Islet of Langerhans (tissue), 1 donor: ENCODE measurements around the gene PREX1.
"Not testable (repeated sequence)": the region's sequence is repeated elsewhere in the genome, so short reads cannot be mapped to it uniquely, and the experiment has no call there.

Experiments
- FAIRE-seq: peaks from one replicate; lab custom pipeline; 2011; peaks lifted over from hg19 to GRCh38; lab: Jason Lieb, UNC

The PREX1 gene

DNA sequence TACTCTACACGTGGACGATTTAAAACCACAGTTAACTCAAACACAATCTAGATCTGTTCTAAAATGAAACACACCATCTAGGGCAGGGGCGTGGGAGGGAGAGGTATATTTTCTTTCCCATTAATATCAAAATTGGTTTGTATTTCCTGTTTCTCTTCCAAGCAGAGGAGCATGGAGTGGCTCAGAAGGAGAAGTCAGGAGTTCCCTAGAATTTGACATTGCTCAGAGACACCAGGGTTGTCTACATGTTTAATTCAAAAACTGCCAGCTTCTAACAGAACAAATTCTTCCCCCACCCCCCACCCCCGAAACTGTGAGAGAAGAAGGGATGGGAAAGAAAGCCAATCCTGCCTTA, 2.3 kb downstream of the PREX1 start:
- FAIRE-seq = no peak

DNA sequence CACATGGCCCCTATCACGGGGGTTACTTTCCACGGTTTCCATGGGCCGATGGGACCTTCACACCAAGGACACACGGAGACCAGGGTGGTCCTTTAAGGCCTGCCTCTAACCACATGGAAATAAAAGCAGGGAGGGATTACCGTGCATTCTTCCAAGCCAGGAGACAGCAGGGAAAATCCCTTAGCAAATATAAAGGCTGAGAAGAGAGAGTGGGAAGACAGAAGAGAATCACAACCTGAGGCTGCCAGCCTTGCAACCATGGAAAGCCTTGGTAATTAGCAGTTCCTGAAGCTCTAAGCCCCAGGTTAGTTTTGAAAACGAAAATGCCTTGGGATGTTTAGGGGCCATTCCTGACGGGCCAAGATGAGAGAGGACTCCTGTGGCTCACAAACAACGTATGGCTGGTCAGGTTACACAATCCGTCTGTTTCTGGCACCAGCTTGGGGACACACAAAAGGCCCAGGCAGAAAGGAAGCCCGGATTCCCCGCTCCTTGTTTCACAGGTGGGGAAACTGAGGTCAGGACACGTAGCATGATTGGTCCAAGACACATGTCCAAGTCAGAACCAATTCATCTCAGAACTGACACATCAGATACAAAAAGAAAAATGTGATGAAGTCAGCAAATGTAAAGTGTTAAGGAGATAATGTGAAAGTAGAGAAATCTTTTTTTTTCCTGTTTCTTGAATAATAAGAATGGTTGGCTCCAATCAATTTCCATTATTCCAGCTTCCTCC, 2.8 kb downstream of the PREX1 start:
- no peak for FAIRE-seq

DNA sequence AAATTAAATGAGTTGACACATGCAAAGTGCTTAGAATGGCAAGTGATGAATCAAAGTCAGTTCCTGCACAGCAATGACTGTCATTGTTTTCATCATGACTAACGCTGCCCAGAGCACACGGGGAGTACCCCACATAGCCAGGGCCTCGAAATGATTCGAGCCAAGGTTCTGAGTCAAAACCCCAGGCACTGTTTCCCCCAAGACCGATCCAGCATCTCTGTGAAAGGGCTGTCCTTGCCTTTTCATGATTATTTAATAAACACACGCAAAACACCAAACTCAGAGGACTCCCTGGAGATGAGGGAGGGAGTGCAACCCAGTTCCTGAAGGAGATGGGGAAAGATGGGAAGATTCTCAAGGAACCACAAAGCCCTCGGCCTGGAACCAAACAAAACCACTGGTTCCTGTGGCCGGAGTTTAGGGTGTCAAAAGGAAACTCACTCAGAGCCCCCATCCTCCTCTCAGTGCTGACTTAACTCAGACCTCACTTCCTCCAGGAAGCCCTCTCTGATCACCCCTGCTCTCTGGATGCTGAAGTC, 3.8 kb downstream of the PREX1 start:
- FAIRE-seq = no peak

DNA sequence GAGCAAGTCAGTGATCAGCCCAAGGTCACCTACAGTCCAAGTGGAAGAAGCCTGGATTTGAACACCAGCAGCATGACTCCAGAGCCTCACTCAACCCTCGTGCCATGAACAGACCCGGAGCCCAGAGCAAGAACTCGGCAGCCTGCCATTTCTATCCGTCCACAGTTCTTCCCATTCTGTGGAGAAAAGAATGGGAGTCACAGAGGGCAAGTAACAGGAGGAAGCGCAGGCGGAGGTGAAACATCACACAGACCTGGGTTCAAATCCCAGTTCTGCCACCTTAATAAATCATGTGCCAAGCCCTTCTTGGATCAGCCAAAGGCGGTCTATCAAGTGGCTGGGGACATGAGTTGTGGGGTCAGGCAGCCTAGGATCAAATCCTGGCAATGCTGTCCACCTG, 4.3 kb downstream of the PREX1 start:
- no peak for FAIRE-seq

DNA sequence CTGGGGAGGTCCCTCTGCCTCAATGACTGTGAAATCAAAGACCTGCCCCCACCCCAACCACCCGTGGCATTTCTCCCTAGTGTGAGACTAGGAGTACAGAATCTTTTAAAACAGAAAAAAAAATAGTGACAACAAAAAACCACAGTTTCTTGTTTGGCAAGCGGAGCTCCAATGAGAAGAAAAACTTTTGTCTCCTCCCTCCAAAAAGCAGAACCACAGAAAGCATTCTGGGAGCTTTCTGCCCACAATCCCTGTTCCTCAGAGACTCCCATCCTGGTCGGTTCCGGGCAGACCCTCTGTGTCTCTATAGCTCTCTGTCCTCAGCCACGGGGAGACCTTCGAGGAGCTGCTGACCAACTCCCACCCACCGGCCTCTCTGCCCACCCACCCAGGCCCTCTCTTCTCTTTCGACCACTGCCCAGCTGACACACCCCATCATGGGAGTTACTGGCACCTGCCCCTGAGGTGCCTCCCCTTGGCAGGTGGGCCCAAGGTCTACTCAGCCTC, 4.9 kb downstream of the PREX1 start:
- FAIRE-seq = no peak

DNA sequence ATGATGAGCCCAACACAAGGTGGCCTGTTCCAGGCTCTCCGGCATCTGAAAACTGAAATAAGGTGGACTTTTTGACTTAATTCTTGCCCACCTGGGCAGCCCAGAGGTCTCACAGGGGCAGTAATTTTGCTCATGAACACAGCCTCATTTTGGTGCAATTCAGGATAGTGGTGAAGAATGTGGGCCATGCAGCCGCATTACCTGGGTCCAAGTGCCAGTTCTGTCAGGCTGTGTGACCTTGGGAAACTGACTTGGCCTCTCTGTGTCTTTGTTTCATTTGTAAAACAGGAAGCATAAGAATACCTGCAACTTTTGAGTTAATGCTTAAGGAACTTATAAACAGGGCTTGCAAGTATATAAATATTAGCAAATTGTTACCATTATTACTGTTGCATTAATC, 5.6 kb downstream of the PREX1 start:
- FAIRE-seq = no peak

DNA sequence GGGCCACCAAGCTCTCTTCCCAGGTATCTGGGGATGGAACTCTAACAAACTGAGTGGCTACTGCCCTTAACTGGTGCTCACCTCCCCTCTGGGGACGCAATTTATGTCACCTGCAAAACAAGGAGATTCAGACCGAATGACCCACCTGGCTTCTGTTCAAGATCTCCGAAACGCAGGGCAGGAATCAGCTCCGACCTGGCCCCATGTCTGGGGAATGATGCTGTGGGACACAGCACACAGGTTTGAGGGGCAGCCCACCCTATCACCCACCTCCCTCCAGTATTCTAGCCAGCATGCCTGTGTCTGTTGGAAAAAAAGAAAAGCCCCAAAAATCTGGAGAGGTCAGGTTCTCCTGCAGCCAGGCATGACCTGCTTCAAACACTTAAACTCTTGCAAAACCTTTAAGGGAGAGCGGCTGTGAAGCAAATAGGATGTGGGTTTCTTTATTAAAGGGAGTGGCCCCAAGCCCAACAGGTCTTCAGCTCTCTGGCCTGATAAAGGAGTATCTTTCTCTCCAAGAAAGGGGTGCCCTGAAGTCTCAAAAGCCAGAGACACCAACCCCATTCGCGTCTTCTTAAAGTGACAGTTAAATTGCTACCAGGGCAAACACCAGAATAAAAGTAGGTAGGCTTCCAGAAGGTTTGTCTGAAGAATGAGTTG, 6.4 kb downstream of the PREX1 start:
- no peak for FAIRE-seq

DNA sequence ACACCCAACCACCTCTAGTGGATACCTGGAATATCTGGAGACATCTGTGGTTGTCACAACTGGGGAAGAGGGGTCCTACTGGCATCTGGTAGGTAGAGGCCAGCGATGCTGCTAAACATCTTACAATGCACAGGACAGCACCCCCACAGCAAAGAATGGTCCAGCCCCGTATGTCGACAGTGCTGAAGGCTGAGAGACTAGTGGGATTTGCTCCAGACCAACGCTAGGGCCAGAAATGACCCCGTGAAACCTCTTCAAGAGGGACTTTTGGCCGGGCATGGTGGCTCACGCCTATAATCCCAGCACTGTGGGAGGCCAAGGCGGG, 7.2 kb downstream of the PREX1 start:
- no peak for FAIRE-seq

DNA sequence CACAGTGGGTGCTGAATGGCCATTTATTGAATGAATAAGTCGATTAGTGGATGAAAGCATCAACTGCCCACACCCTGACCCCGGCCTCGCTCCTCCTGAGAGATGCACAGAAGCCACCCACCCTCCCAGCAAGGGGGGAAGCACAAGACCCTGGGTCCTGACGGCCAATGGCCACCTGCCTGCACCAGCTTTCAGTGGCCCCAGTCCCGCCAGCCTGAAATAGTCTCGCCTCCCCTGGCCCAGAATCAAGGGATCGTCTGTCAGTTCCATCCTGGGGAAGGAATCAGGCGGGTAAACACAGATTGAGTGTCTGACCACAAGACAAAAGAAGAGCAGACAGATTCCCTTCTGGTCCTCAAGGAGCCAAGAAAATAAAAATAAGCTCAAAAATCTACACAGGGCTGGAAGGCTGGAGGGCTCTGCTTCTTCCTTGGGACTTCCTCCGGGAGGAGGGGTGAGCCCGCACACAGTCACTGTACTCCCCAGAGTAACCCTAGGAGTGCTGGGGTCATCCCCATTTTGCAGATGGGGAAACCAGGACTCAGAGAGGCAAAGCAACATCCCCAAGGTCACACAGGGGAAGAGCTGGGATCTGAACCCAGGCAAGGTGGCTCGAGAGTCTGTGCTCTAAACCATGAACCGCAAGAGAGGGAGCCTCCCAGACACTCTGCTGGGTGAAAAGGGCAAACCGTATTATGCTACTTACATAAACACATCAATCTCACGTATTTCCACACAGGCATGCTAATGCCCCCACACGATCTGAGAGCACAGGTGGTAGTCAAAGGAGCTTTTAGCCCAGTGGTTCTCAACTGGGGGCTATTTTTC, 7.8 kb downstream of the PREX1 start:
- FAIRE-seq = no peak

DNA sequence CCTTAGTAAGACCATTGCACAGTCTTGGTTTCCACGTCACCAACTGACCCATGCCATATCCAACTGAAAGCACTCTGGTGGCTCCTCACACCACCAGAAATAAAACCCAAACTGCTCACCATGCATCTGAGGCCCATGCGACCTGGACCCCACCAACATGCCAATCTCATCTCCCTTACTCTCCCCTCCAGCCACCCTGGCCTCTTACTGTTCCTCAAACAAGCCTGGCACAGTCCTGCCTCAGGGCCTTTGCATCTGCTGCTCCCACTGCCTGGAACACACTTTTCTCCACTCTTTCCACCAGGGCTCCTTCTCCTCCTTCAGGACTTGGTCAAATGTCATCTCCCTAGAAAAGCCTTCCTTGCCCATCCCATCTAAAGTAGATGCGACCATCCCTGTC, 8.7 kb downstream of the PREX1 start:
- FAIRE-seq = no peak

DNA sequence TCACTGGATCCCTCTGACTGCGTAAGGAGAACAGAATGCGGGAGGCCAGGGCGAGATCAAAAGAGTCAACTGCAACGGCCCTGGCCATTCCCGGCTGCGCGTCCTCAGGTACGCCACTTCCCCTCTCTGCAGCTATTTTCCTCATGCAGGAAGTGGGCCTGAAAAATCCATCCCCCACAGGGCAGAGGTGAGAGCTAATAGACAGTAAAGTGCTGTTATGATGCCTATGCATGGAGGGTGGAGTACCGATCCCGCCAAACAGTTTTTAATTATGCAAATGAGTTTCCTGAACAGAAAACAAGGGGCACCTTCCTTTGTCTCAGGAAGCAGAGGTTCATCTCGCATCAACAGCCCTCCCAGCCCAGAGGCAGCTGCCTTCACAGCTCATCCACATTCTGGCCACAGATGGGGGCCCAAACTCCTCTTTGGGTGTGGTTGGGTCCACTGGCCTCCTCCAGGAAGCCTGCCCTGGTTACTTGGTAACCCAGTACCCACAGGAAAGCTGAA, 9.3 kb downstream of the PREX1 start:
- FAIRE-seq = no peak

DNA sequence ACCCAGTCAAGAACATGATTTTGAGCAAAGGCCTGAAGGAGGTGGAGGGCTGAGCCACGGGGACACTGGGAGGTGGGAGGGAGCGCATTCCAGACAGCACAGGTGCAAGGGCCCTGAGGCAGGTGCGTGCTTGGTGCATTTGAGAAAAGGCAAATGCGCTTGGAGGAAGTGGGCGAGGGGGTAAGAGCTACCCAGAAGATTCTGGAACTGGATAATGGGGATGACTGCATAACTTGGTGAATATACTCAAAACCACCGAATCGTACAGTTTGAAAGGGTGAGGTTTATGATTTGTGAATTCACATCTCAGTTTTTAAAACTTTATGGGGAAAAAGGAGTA, 9.8 kb downstream of the PREX1 start:
- FAIRE-seq = no peak

DNA sequence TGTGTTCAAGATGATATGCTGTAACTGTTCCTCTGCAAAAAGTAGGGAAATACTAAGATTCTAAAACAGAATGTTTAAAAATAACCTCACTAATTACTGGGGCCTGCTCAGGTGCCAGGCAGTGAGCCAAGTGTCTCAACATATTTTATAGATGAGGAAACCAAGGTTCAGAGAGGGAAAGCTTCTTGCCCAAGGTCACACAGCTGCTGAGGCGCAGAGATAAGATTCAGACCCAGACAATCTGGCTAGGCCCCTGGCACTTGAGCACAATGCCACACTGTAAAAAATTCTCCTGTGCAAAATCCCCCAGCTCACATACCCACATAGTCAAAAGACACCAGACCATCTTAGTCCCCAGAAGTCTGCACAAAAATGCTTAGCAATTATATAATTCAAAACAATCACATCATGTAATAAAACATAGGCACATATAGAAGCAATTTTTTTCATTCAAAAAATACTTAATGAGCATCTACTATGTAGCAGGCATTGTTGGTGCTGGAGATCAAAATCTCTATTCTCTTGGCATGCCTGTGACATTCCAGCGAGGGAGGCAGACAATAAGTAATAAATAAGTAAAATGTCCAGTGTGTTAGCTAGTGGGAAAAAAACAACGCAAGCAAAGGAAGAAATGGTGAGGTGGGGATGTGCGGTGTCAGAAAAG, 10.3 kb downstream of the PREX1 start:
- FAIRE-seq = no peak

DNA sequence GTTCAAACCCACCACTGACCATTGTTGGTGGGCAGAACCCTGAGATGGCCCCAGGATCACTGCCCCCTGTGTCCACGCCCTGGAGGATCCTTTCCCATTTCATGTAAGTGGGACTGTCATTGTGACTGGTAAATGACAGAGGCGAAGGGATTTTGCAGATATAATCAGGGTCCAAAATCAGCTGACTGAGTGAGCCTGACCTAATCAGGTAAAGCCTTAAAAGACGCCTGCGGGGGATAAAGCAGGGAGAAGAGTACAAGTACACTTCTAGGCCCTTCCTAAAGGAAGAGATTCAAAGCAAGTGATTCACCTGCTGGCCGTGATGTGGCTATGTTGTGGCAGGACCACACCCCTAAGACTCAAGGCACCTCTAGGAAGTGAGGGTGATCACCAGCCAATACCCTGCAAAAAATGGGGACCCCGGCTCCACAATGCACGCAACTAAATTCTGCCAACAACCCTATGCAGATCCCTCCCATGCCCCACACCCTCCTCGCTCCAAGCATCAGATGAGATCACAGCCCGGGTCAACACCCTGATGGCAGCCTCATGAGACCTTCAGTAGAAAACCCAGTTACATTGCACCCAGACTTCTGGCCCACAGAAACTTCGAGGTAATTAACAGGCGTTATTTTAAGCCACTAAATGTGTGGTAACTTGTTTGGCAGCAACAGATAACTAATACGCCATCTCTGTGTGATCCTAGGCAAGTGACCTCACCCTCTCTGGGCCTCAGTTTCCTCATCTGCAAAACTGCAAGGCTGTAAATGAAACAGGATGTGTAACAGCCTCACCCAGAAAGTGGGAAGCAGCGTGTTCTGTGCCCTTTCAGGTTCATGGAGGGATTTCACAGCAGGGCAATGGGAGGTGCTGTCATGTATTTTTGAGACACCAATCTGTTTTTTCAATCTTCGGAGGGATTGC, 11.3 kb downstream of the PREX1 start:
- FAIRE-seq = no peak

DNA sequence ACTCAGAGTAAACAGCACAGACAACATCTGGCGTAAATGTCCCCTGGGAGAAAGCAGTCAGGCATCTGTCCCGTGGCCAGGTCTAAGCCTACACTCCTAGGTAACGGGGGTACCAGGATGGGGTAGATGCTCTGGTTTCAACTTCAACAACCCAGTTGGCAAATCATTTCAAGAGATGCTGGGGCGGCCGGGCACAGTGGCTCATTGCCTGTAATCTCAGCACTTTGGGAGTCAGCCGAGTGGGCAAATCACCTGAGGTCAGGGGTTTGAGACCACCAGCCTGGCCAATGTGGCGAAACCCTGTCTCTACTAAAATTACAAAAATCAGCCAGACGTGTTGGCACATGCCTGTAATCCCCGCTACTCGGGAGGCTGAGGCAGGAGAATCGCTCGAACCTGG, 12.3 kb downstream of the PREX1 start:
- no peak for FAIRE-seq

DNA sequence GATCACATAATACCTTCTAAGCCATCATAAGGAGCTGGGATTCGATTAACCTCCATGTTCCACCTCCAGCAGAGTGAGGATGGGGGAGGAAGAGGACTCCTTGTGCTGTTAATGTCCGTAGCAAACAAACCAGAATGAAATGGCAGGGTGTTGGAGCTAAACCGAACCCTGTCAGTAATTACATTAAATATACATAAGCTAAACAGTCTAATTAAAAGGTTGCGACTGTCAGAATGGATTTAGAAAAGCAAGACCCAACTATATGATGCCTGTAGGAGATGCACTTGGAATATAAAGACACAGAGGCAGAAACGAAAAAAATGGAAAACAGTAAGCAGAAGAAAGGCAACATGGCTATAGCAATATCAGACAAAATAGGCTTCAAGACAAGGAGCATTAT, 13.2 kb downstream of the PREX1 start:
- FAIRE-seq = no peak

DNA sequence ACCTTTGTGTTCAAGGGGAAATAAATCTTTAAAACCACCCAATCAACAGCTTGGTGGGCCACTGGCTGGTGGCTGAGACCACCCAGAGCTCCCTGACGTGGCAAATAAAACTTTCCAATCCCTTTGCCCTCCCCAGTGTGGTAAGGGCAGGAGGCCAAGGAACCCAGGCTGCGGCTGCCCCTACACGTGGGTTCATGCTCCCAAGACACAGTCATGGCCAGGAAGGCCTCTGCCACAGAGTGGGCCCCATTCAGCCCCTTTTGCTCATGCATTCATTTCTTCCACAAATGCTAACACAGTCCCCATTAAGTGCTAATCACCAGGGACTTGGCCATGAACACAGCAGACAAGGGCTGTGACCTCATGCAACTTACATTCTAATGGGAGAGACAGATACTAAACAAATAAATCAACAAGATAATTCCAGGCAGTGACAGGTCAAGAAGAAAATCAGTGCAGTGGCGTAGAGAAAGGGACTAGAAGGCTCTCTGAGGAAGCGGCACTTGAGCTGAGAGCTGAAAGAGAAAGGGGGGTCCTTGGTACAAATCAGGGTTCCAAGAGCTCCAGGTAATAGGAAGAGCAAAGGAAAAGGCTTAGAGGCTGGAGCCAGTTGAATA, 13.8 kb downstream of the PREX1 start:
- FAIRE-seq = no peak

DNA sequence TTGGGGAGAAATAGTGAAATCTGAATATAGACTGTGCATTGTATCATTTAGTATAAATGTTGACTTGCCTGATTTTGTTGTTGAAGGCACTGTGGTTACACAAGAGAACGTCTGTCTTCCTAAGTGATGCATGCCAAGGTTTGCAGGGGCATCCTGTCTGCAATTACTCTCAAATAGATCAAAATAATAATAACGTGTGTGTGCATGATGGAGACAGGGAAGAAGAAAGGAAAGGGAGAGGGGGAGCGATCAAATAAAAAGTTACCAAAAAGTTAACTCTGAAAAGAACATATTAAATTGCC, 14.4 kb downstream of the PREX1 start:
- no peak for FAIRE-seq

DNA sequence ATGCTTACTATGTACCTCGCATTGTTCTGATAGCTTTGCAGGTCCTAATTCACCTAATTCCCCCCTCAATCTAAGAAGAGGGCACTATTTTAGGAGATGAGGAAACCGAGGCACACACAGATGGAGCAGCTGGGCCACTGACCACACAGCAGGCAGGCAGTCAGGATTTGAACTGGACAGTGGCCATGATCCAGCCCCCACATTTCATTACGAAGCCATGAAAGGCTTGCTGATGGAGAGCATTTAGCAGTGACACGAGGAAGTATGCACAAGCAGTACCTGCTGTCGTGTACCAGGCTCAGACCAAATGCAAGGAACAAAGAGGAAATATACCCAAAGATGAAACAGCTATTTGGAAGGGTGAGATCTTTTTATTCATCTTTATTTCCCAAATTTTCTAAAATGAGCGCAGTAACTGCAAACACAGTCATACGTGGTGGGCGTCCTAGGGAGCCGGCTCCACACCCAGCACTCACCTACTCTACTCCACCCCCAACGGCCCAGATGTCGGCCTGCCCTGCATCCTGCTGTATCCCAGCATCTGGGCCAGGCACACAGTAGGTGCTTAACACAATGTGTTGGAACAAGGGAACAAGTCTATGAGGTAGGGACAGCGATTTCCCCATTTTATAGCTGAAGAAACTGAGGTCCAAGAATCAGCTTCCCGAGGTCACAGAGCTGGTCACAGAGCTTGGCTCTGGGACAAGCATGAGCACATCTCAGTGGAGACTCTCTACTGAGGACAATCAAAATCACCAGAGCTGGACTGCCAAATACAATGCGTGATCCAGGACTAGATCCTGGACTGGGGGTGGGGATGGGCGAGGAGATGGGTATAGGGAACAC, 15.0 kb downstream of the PREX1 start:
- FAIRE-seq = no peak

DNA sequence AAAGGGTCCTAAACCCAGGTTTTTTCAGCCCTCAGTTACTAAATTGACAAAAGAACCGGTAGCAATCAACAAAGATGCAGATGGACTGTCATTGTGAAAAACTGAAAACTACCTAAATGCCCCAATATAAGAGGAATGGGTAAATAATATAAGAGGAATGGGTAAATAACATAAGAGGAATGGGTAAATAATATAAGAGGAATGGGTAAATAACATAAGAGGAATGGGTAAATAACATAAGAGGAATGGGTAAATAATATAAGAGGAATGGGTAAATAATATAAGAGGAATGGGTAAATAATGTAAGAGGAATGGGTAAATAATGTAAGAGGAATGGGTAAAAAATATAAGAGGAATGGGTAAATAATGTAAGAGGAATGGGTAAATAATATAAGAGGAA, 15.7 kb downstream of the PREX1 start:
- FAIRE-seq = not testable (repeated sequence)
